Osteocyte (in vitro differentiated cells): ENCODE data around the gene CHCHD1. TPM values are rescaled to one million over a fixed set of nuclear protein-coding genes. Genes with fewer than 3 reads are reported as not detected.

Experiments used
- DNase-seq: peaks from one replicate; pipeline ENCODE4 v3.0.0; 2021; ENCODE audit warnings: mixed read lengths; ENCODE audit not compliant: unreplicated experiment; ENCODE audit errors: extremely low spot score
- H3K27ac Mint-ChIP-seq: one replicate; pipeline ENCODE4 v1.8.0; 2021; ENCODE audit warnings: mild to moderate bottlenecking, mixed read lengths; ENCODE audit not compliant: unreplicated experiment
- H3K27me3 Mint-ChIP-seq: one replicate; pipeline ENCODE4 v1.8.0; 2021; ENCODE audit warnings: mixed read lengths; ENCODE audit not compliant: unreplicated experiment
- H3K36me3 Mint-ChIP-seq: one replicate; pipeline ENCODE4 v1.8.0; 2021; ENCODE audit warnings: mixed read lengths; ENCODE audit not compliant: unreplicated experiment
- H3K4me1 Mint-ChIP-seq: one replicate; pipeline ENCODE4 v1.8.0; 2021; ENCODE audit warnings: mixed read lengths; ENCODE audit not compliant: unreplicated experiment
- H3K4me3 Mint-ChIP-seq: one replicate; pipeline ENCODE4 v1.8.0; 2021; ENCODE audit warnings: mild to moderate bottlenecking, moderate library complexity, mixed read lengths; ENCODE audit not compliant: unreplicated experiment
- H3K9me3 Mint-ChIP-seq: one replicate; pipeline ENCODE4 v1.8.0; 2021; ENCODE audit warnings: mixed read lengths; ENCODE audit not compliant: unreplicated experiment
- CTCF ChIP-seq: fragments of 200-600 bp; sonication (generic); IDR thresholded peaks from 2 replicates; pipeline ENCODE4 v1.5.0; 2021; ENCODE audit warnings: antibody characterized with exemption, mild to moderate bottlenecking, moderate library complexity
- total RNA-seq: library from RNA; stranded (reverse); gene quantifications from 2 replicates; pipeline ENCODE4 v1.2.1, GENCODE V29; 2021

CHCHD1 gene
- total RNA-seq, 1 donor from 2014 or later: 22.3 TPM

GRCh38 chr10:73819081-73819480 is 37.2 kb downstream of the CHCHD1 start:
- Mint-ChIP-seq H3K9me3 (no peaks in the 10 kb centered on the region), H3K36me3 (peaks cover 14% of the 10 kb centered on the region), H3K4me1 (peaks cover 9% of the 10 kb centered on the region), H3K27me3 (no peaks in the 10 kb centered on the region), H3K4me3 (no peak overlapping the region), H3K27ac (peak overlapping the region; percentile 31)
- no peak for TF ChIP-seq CTCF
- no peak for DNase-seq

- H3K27ac Mint-ChIP-seq: no peak overlapping the region
- H3K4me3 Mint-ChIP-seq: no peak overlapping the region
- H3K36me3 Mint-ChIP-seq: peaks cover 15% of the 10 kb centered on the region
- no peaks in the 10 kb centered on the region for H3K9me3 Mint-ChIP-seq
- H3K4me1 Mint-ChIP-seq: peaks cover 9% of the 10 kb centered on the region
- DNase-seq: no peak
- TF ChIP-seq CTCF: no peak
- H3K27me3 Mint-ChIP-seq: no peaks in the 10 kb centered on the region
Measured at GRCh38 chr10:73819513-73820093, 37.8 kb downstream of the CHCHD1 start.

GRCh38 chr10:73823391-73823790 is 41.5 kb downstream of the CHCHD1 start:
- DNase-seq: no peak
- Mint-ChIP-seq H3K36me3 (peaks cover 20% of the 10 kb centered on the region), H3K27me3 (no peaks in the 10 kb centered on the region), H3K4me1 (peaks cover 16% of the 10 kb centered on the region), H3K4me3 (no peak overlapping the region), H3K27ac (no peak overlapping the region), H3K9me3 (no peaks in the 10 kb centered on the region)
- TF ChIP-seq CTCF: no peak

GRCh38 chr10:73824146-73824725 is 42.4 kb downstream of the CHCHD1 start:
- H3K27ac Mint-ChIP-seq: no peak overlapping the region
- H3K9me3 Mint-ChIP-seq: no peaks in the 10 kb centered on the region
- H3K27me3 Mint-ChIP-seq: no peaks in the 10 kb centered on the region
- no peak for DNase-seq
- H3K36me3 Mint-ChIP-seq: peaks cover 20% of the 10 kb centered on the region
- H3K4me3 Mint-ChIP-seq: no peak overlapping the region
- TF ChIP-seq CTCF: no peak
- H3K4me1 Mint-ChIP-seq: peaks cover 22% of the 10 kb centered on the region

GRCh38 chr10:73827346-73828089 is 45.7 kb downstream of the CHCHD1 start:
- peaks cover 11% of the 10 kb centered on the region for H3K36me3 Mint-ChIP-seq
- H3K9me3 Mint-ChIP-seq: no peaks in the 10 kb centered on the region
- H3K27me3 Mint-ChIP-seq: no peaks in the 10 kb centered on the region
- no peak for TF ChIP-seq CTCF
- peak; percentile 90 for DNase-seq
- H3K4me1 Mint-ChIP-seq: peaks cover 23% of the 10 kb centered on the region
- peak overlapping the region; percentile 3 for H3K4me3 Mint-ChIP-seq
- peak overlapping the region; percentile 79 for H3K27ac Mint-ChIP-seq
